HUES48 (cell line): ENCODE results near the gene CCDC15.
"Not testable (repeated sequence)": the region's sequence is repeated elsewhere in the genome, so short reads cannot be mapped to it uniquely, and the experiment has no call there.

Experiments used
- H3K27ac ChIP-seq: one replicate; pipeline ENCODE4 v1.7.0; 2013; ENCODE audit warnings: low read depth, low read length, inconsistent platforms
- H3K27me3 ChIP-seq: 2 replicates; pipeline ENCODE4 v1.6.1; 2013; ENCODE audit warnings: mild to moderate bottlenecking, low read length; ENCODE audit not compliant: control insufficient read depth, insufficient read depth
- H3K36me3 ChIP-seq: 2 replicates; pipeline ENCODE4 v1.6.1; 2013; ENCODE audit warnings: low read length; ENCODE audit not compliant: control insufficient read depth, insufficient read depth
- H3K4me1 ChIP-seq: 2 replicates; pipeline ENCODE4 v1.6.1; 2013; ENCODE audit warnings: mild to moderate bottlenecking, low read length; ENCODE audit not compliant: control insufficient read depth, insufficient read depth
- H3K4me3 ChIP-seq: 2 replicates; pipeline ENCODE4 v1.5.1; 2013; ENCODE audit warnings: mild to moderate bottlenecking, low read depth, low read length
- H3K9ac ChIP-seq: 2 replicates; pipeline ENCODE4 v1.6.1; 2013; ENCODE audit warnings: mild to moderate bottlenecking, low read depth, low read length, moderate library complexity
- H3K9me3 ChIP-seq: 2 replicates; pipeline ENCODE4 v1.6.1; 2013; ENCODE audit warnings: low read length; ENCODE audit not compliant: control insufficient read depth, insufficient read depth

The CCDC15 gene

DNA sequence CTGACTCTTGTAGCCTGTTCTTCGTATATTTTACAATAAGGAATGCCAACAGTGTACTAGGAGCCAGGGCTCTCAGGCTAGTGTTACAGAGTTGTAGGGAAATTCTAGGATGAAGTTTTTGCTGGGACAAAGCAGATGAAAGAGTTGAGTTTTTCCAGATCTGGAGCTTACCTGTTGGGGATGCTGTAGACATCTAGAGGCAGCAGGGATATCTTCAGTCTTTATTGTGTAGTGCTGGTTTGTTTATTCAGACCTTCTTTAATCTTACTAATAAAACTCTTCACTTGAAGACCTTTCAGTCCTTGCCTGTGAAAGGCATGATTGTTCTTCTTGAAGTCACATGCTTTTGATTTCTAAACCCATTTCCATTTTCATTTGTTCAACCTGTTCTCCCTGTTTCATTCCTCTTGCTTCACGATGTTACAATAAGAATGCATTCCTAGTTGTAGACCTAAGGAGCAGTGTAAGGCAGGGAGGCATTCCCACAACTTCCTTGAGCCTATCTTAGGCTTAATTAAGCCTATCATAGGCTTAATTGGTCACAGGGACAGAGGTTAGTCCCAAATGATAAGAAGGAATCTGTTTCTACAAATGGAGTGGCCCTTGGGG is 101.2 kb downstream of the CCDC15 start:
- H3K27me3 ChIP-seq: peaks cover 1% of the 10 kb centered on the region; the same call in 1 of the 2 replicates
- H3K9me3 ChIP-seq: no peaks in the 10 kb centered on the region
- no peak overlapping the region for H3K9ac ChIP-seq
- H3K4me1 ChIP-seq: no peaks in the 10 kb centered on the region
- H3K4me3 ChIP-seq: no peak overlapping the region
- no peak overlapping the region for H3K27ac ChIP-seq
- H3K36me3 ChIP-seq: no peaks in the 10 kb centered on the region

DNA sequence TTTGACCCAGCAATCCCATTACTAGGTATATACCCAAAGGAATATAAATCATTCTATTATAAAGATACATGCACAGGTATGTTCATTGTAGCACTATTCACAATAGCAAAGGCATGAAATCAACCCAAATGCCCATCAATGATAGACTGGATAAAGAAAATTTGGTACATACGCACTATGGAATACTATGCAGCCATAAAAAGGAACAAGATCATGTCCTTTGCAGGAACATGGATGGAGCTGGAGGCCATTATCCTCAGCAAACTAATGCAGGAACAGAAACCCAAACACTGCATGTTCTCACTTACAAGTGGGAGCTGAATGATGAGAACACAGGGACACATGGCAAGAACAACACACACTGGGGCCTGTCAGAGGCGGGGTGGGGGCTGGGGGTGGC is 102.1 kb downstream of the CCDC15 start:
- H3K36me3 ChIP-seq, H3K4me3 ChIP-seq, H3K9ac ChIP-seq, H3K4me1 ChIP-seq, H3K9me3 ChIP-seq, H3K27ac ChIP-seq: not testable (repeated sequence)
- H3K27me3 ChIP-seq: peaks cover 10% of the 10 kb centered on the region

GRCh38 chr11:125056931-125057692 is 103.1 kb downstream of the CCDC15 start:
- no peak overlapping the region for H3K4me3 ChIP-seq
- H3K9me3 ChIP-seq: no peaks in the 10 kb centered on the region
- H3K27me3 ChIP-seq: peaks cover 20% of the 10 kb centered on the region
- H3K36me3 ChIP-seq: no peaks in the 10 kb centered on the region
- no peak overlapping the region for H3K27ac ChIP-seq
- no peak overlapping the region for H3K9ac ChIP-seq
- no peaks in the 10 kb centered on the region for H3K4me1 ChIP-seq

GRCh38 chr11:125057693-125058016 is 103.7 kb downstream of the CCDC15 start:
- Histone ChIP-seq H3K9me3 (no peaks in the 10 kb centered on the region), H3K36me3 (no peaks in the 10 kb centered on the region), H3K4me1 (0 out of 2 replicates have a peak, but pooled peaks cover 2% of the 10 kb centered on the region), H3K4me3 (no peak overlapping the region), H3K27me3 (peaks cover 26% of the 10 kb centered on the region), H3K27ac (no peak overlapping the region), H3K9ac (no peak overlapping the region)

DNA sequence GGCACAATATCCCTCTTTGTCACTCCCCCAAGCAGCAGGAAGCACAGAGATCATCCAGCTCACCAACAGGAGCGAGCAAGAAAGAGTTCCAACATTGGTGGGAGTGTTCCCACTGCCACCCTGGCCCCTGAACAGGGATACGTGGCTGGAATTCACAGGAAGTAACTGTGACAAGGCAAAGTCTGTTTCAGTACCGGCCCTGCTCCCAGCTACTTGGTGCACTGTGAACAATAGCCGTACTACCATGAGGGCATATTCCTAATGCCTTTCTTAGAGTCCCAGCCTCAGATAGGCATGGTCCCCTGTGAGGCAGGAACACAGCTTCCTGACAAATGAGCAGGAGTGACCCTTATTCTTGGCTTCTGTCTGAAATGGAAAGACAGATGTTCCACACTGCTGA is 107.3 kb downstream of the CCDC15 start:
- H3K9me3 ChIP-seq: no peaks in the 10 kb centered on the region
- no peaks in the 10 kb centered on the region for H3K36me3 ChIP-seq
- no peak overlapping the region for H3K27ac ChIP-seq
- H3K4me1 ChIP-seq: 0 out of 2 replicates have a peak, but pooled peaks cover 2% of the 10 kb centered on the region
- H3K9ac ChIP-seq: no peak overlapping the region
- peaks cover 58% of the 10 kb centered on the region for H3K27me3 ChIP-seq
- no peak overlapping the region for H3K4me3 ChIP-seq

GRCh38 chr11:125062218-125062930 is 108.4 kb downstream of the CCDC15 start:
- Histone ChIP-seq H3K27ac (no peak overlapping the region), H3K4me1 (0 out of 2 replicates have a peak, but pooled peaks cover 2% of the 10 kb centered on the region), H3K36me3 (no peaks in the 10 kb centered on the region), H3K9me3 (no peaks in the 10 kb centered on the region), H3K27me3 (peaks cover 58% of the 10 kb centered on the region), H3K4me3 (peak overlapping the region; percentile 84), H3K9ac (no peak overlapping the region)

GRCh38 chr11:125062931-125063428 is 109.0 kb downstream of the CCDC15 start, which contains the start of gene SLC37A2:
Gene SLC37A2 (plus strand): TSS chr11:125063305. CDS start chr11:125063368, 63 bp downstream.
- H3K4me1 ChIP-seq: 0 out of 2 replicates have a peak, but pooled peaks cover 2% of the 10 kb centered on the region
- H3K36me3 ChIP-seq: no peaks in the 10 kb centered on the region
- H3K9me3 ChIP-seq: no peaks in the 10 kb centered on the region
- peak within 1 kb of the TSS; percentile 84 for H3K4me3 ChIP-seq
- H3K27ac ChIP-seq: no peak within 1 kb of the TSS
- no peak within 1 kb of the TSS for H3K9ac ChIP-seq
- peaks cover 58% of the 10 kb centered on the region for H3K27me3 ChIP-seq

GRCh38 chr11:125063429-125064043 is 109.5 kb downstream of the CCDC15 start:
- Histone ChIP-seq H3K4me1 (0 out of 2 replicates have a peak, but pooled peaks cover 2% of the 10 kb centered on the region), H3K9ac (no peak overlapping the region), H3K27ac (no peak overlapping the region), H3K4me3 (peak overlapping the region; percentile 84), H3K27me3 (peaks cover 58% of the 10 kb centered on the region), H3K36me3 (no peaks in the 10 kb centered on the region), H3K9me3 (no peaks in the 10 kb centered on the region)

DNA sequence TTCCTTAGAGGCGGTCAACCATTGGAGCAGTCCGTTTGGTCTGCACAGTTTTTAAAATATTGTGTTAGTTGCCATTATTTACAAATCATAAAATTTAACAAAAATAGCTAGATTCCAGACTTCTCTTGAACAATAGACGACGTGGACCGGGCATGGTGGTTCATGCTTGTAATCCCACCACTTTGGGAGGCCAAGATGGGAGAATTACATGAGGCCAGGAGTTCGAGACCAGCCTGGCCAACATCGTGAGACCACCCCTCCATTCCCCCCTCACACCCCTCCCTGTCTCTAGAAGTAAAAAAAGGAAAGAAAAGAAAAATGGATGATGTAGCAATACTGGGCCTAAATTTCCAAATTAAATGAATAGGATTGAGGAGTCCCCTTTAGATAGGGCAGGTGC is 110.1 kb downstream of the CCDC15 start:
- 0 out of 2 replicates have a peak, but pooled peaks cover 2% of the 10 kb centered on the region for H3K4me1 ChIP-seq
- peak overlapping the region; percentile 84 for H3K4me3 ChIP-seq
- no peaks in the 10 kb centered on the region for H3K9me3 ChIP-seq
- no peaks in the 10 kb centered on the region for H3K36me3 ChIP-seq
- H3K9ac ChIP-seq: no peak overlapping the region
- H3K27me3 ChIP-seq: peaks cover 58% of the 10 kb centered on the region
- H3K27ac ChIP-seq: no peak overlapping the region

GRCh38 chr11:125068368-125068767 is 114.4 kb downstream of the CCDC15 start:
- Histone ChIP-seq H3K4me3 (no peak overlapping the region), H3K36me3 (no peaks in the 10 kb centered on the region), H3K27ac (no peak overlapping the region), H3K9ac (no peak overlapping the region), H3K4me1 (no peaks in the 10 kb centered on the region), H3K9me3 (no peaks in the 10 kb centered on the region), H3K27me3 (peaks cover 26% of the 10 kb centered on the region)
